ENCODE measurements around the gene VSTM4. TPM values are rescaled to one million over a fixed set of nuclear protein-coding genes. Genes with fewer than 3 reads are reported as not detected.

Gene VSTM4
- total RNA-seq, 1 donor from 2014 or later = 19.5 TPM

- Histone ChIP-seq H3K27me3 (no peaks in the 10 kb centered on the region), H3K36me3 (no peaks in the 10 kb centered on the region), H3K9me3 (no peaks in the 10 kb centered on the region), H3K4me1 (no peaks in the 10 kb centered on the region), H3K4me3 (no peak overlapping the region), H3K27ac (no peak overlapping the region)
- no peak for TF ChIP-seq CTCF (IDR thresholded peaks at IDR 0.05)
- intact Hi-C loops (cut with DNase I) = no loop called here
- peak; percentile 56 for ATAC-seq
- no peak for DNase-seq
Observed at GRCh38 chr10:49001402-49001801, 113.9 kb downstream of the VSTM4 start.

GRCh38 chr10:49000437-49001398 lies 114.6 kb downstream of the VSTM4 start:
- intact Hi-C loops (cut with DNase I) = no loop called here
- Histone ChIP-seq H3K4me1 (no peaks in the 10 kb centered on the region), H3K27me3 (no peaks in the 10 kb centered on the region), H3K27ac (no peak overlapping the region), H3K4me3 (no peak overlapping the region), H3K36me3 (no peaks in the 10 kb centered on the region), H3K9me3 (no peaks in the 10 kb centered on the region)
- ATAC-seq (peak; percentile 21), DNase-seq (no peak)
- no peak for TF ChIP-seq CTCF (IDR thresholded peaks at IDR 0.05)

GRCh38 chr10:48999346-48999745 lies 116.0 kb downstream of the VSTM4 start:
- H3K27me3 ChIP-seq = no peaks in the 10 kb centered on the region
- H3K4me1 ChIP-seq = no peaks in the 10 kb centered on the region
- no peak overlapping the region for H3K4me3 ChIP-seq
- TF ChIP-seq CTCF (IDR thresholded peaks at IDR 0.05) = no peak
- intact Hi-C loops (cut with DNase I) = no loop called here
- no peak overlapping the region for H3K27ac ChIP-seq
- no peaks in the 10 kb centered on the region for H3K36me3 ChIP-seq
- ATAC-seq (no peak), DNase-seq (no peak)
- no peaks in the 10 kb centered on the region for H3K9me3 ChIP-seq

- Histone ChIP-seq H3K27me3 (no peaks in the 10 kb centered on the region), H3K27ac (no peak overlapping the region), H3K4me3 (no peak overlapping the region), H3K4me1 (no peaks in the 10 kb centered on the region), H3K36me3 (no peaks in the 10 kb centered on the region), H3K9me3 (no peaks in the 10 kb centered on the region)
- no peak for TF ChIP-seq CTCF (IDR thresholded peaks at IDR 0.05)
- ATAC-seq (no peak), DNase-seq (no peak)
- intact Hi-C loops (cut with DNase I) = no loop called here
Observed at GRCh38 chr10:48996329-48996728, 119.0 kb downstream of the VSTM4 start.

- H3K4me1 ChIP-seq = no peaks in the 10 kb centered on the region
- no peak overlapping the region for H3K4me3 ChIP-seq
- intact Hi-C loops (cut with DNase I) = no loop called here
- H3K27me3 ChIP-seq = no peaks in the 10 kb centered on the region
- no peaks in the 10 kb centered on the region for H3K9me3 ChIP-seq
- no peak for TF ChIP-seq CTCF (IDR thresholded peaks at IDR 0.05)
- no peak overlapping the region for H3K27ac ChIP-seq
- no peaks in the 10 kb centered on the region for H3K36me3 ChIP-seq
- ATAC-seq = no peak
- no peak for DNase-seq
Observed at GRCh38 chr10:48993627-48994026, 121.7 kb downstream of the VSTM4 start.
